Trophoblast cell (in vitro differentiated cells and primary cell): ENCODE measurements around the gene CFI.

Experiments
- DNase-seq, 2 donors: peaks; one replicate each; pipeline ENCODE4 v3.0.0-alpha.2; 2016
- H2AFZ ChIP-seq: 2 replicates; pipeline ENCODE4 v1.6.1; 2013; ENCODE audit warnings: low read length, moderate library complexity, mild to moderate bottlenecking; ENCODE audit not compliant: insufficient read depth, poor library complexity
- H2AK5ac ChIP-seq: 2 replicates; pipeline ENCODE4 v1.6.1; 2013; ENCODE audit warnings: mild to moderate bottlenecking, low read length
- H2BK120ac ChIP-seq: 2 replicates; pipeline ENCODE4 v1.6.1; 2013; ENCODE audit warnings: low read length, mild to moderate bottlenecking, moderate library complexity; ENCODE audit not compliant: insufficient read depth, poor library complexity
- H2BK12ac ChIP-seq: 2 replicates; pipeline ENCODE4 v1.6.1; 2013; ENCODE audit warnings: mild to moderate bottlenecking, low read length, moderate library complexity
- H2BK5ac ChIP-seq: 2 replicates; pipeline ENCODE4 v1.6.1; 2013; ENCODE audit warnings: low read length, low read depth, moderate library complexity, mild to moderate bottlenecking; ENCODE audit not compliant: poor library complexity
- H3K14ac ChIP-seq: 2 replicates; pipeline ENCODE4 v1.6.1; 2013; ENCODE audit warnings: mild to moderate bottlenecking, low read length
- H3K18ac ChIP-seq: 2 replicates; pipeline ENCODE4 v1.6.1; 2013; ENCODE audit warnings: mild to moderate bottlenecking, low read length
- H3K23ac ChIP-seq: 2 replicates; pipeline ENCODE4 v1.6.1; 2013; ENCODE audit warnings: low read length
- H3K27ac ChIP-seq: 2 replicates; pipeline ENCODE4 v1.5.1; 2013; ENCODE audit warnings: low read depth, mild to moderate bottlenecking, inconsistent platforms, low read length, moderate library complexity
- H3K27me3 ChIP-seq: 2 replicates; pipeline ENCODE4 v1.6.1; 2013; ENCODE audit warnings: inconsistent platforms, mild to moderate bottlenecking, low read length, moderate library complexity; ENCODE audit not compliant: insufficient read depth
- H3K36me3 ChIP-seq, 2 experiments: 1 replicate in 1 of 2; 2 replicates in 1 of 2; pipeline ENCODE4 v1.6.1; 2013; ENCODE audit warnings: low read length in 2 of 2, mild to moderate bottlenecking in 2 of 2, moderate library complexity in 1 of 2; ENCODE audit not compliant: insufficient read depth in 2 of 2, control insufficient read depth in 1 of 2
- H3K4ac ChIP-seq: 2 replicates; pipeline ENCODE4 v1.6.1; 2013; ENCODE audit warnings: low read depth, mild to moderate bottlenecking, low read length, moderate library complexity
- H3K4me1 ChIP-seq, 2 experiments: 1 replicate in 1 of 2; 2 replicates in 1 of 2; pipeline ENCODE4 v1.6.1; 2013; ENCODE audit warnings: low read length in 2 of 2, mild to moderate bottlenecking in 2 of 2, moderate library complexity in 1 of 2; ENCODE audit not compliant: insufficient read depth in 2 of 2, control insufficient read depth in 1 of 2
- H3K4me2 ChIP-seq: 2 replicates; pipeline ENCODE4 v1.6.1; 2013; ENCODE audit warnings: inconsistent platforms, mild to moderate bottlenecking, low read length, moderate library complexity
- H3K4me3 ChIP-seq: 2 replicates; pipeline ENCODE4 v1.5.1; 2013; ENCODE audit warnings: mild to moderate bottlenecking, low read depth, low read length, inconsistent platforms
- H3K79me1 ChIP-seq: one replicate; pipeline ENCODE4 v1.6.1; 2013; ENCODE audit warnings: low read length
- H3K79me2 ChIP-seq: 2 replicates; pipeline ENCODE4 v1.6.1; 2013; ENCODE audit warnings: low read length, mild to moderate bottlenecking; ENCODE audit not compliant: control insufficient read depth, insufficient read depth, poor library complexity
- H3K9ac ChIP-seq: 2 replicates; pipeline ENCODE4 v1.6.1; 2013; ENCODE audit warnings: mild to moderate bottlenecking, low read length
- H3K9me3 ChIP-seq: 2 replicates; pipeline ENCODE4 v1.6.1; 2013; ENCODE audit warnings: low read depth, mild to moderate bottlenecking, control low read depth, inconsistent platforms, low read length; ENCODE audit not compliant: insufficient read depth
- H4K12ac ChIP-seq: 2 replicates; pipeline ENCODE4 v1.6.1; 2013; ENCODE audit warnings: low read depth, mild to moderate bottlenecking, low read length, moderate library complexity
- H4K8ac ChIP-seq: 2 replicates; pipeline ENCODE4 v1.6.1; 2013; ENCODE audit warnings: low read depth, mild to moderate bottlenecking, low read length, moderate library complexity
- H4K91ac ChIP-seq: one replicate; pipeline ENCODE4 v1.6.1; 2013; ENCODE audit warnings: low read depth, mild to moderate bottlenecking, low read length, moderate library complexity
- WGBS: extraction: QIAGEN DNeasy Blood & Tissue Kit; methylation state at CpG from one replicate; pipeline ENCODE4 v1.1.7; 2013; ENCODE audit warnings: missing lambda C conversion rate; ENCODE audit not compliant: insufficient read length, insufficient coverage; ENCODE audit errors: extremely low coverage; 5-methylcytosine and 5-hydroxymethylcytosine counted together

CFI gene

DNA sequence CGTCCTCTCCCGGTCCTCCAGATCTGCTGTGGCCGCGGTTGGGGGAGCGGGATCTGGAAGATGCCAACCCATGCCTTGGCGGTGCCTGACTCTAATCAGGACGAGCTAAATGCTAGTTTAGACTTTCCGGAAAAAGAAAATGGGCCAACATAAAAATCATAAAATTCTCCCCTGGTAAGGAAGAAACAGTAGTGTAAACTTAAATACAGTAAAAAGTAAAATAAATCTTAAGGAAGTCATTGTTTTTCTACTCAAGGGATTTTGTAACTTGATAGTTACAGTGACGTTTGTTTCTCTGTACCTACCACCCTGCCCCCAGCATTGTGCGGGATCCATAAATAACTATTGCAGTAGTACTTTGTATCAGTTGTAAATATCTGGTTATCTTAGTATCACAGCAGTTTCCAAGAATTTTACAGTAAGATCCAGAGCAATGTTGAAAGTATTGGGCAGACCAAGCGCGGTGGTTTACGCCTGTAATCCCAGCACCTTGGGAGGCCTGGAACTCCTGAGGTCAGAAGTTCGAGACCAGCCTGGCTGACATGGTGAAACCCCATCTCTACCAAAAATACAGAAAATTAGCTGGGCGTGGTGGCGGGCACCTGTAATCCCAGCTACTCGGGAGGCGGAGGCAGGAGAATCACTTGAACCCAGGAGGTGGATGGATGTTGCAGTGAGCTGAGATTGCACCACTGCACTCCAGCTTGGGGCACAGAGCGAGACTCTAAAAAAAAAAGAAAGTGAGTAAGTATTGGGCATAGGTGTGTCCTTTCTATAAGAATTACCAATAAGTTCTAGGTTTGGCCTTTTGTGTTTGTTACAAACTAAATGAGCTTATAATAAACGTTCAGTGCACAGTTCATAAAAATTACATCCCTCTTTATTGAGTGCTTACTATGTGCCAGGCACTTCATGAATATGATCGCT is 70.9 kb downstream of the CFI start:
- no peak overlapping the region for H4K91ac ChIP-seq
- H3K9ac ChIP-seq = peak overlapping the region; percentile 86
- peaks cover 6% of the 10 kb centered on the region for H3K79me2 ChIP-seq
- no peak overlapping the region for H2BK5ac ChIP-seq
- peak overlapping the region; percentile 91 for H2AFZ ChIP-seq
- no peak overlapping the region for H3K4ac ChIP-seq
- no peaks in the 10 kb centered on the region for H3K36me3 ChIP-seq
- peak overlapping the region; percentile 77 for H4K12ac ChIP-seq
- H2AK5ac ChIP-seq = no peak overlapping the region
- peak overlapping the region; percentile 6 for H3K14ac ChIP-seq
- peak overlapping the region; percentile 99 for H3K4me2 ChIP-seq
- H3K18ac ChIP-seq = no peak overlapping the region
- H2BK12ac ChIP-seq = no peak overlapping the region
- no CpG with 5 or more reads among the region's 21 CpGs for WGBS
- H3K23ac ChIP-seq = no peak overlapping the region
- peaks cover 3% of the 10 kb centered on the region in 2 experiments for H3K4me1 ChIP-seq
- no peak overlapping the region for H2BK120ac ChIP-seq
- peaks cover 7% of the 10 kb centered on the region for H3K79me1 ChIP-seq
- peak overlapping the region; percentile 81 for H3K4me3 ChIP-seq
- H3K9me3 ChIP-seq = no peaks in the 10 kb centered on the region
- H3K27me3 ChIP-seq = no peaks in the 10 kb centered on the region
- no peak overlapping the region for H3K27ac ChIP-seq
- peak; percentile 9 to 46 for DNase-seq
- H4K8ac ChIP-seq = peak overlapping the region; percentile 77

DNA sequence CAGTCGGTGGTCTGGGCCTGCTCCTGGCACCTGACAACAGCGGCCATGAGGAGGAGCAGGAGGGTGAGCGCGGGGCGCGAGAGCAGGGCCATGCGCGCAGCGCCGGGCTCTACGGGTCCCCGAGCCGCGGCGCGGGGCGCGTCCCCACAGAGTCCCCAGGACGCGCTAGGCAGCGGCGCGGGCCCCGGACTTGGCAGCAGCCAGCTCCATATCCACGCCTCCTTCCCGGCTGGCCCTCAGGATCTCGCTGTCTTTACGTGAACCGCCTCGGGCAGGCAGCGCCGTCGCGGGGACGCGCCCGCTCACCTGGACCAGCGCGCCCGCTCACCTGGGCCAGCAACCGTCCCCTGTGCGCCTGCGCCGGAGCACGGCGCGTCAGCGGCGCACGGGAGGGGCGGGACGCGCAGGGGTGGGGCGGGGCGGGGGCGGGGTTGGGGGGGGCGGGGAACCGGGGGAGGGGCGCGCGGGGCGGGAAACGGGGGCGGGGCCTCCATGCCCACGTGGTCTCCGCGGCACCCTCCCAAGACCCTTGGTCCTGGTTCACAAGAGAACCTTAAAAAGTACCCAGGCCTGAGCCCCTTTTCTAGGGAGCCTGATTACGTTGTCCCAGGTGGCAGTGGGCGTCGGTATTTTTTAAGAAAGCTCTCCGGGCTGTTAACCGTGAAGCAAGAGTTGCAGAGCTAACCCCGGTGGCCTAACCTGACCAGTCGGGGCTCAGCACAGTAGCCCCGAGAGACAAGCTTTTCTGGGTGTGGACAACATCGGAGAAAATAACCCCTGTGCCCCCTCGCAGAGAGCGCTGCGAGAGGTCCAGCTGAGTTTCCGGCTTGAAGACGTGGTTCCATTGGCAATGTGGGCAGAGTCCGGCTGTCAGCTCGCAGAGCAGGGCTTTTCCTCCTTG is 71.8 kb downstream of the CFI start, which contains the start of gene PLA2G12A:
Gene PLA2G12A (minus strand): TSS at position 353 of the 901 bp plus-strand sequence. CDS start 261 bp downstream, at position 92.
- peaks cover 3% of the 10 kb centered on the region in 2 experiments for H3K4me1 ChIP-seq
- DNase-seq = peak; percentile 92 to 96

DNA sequence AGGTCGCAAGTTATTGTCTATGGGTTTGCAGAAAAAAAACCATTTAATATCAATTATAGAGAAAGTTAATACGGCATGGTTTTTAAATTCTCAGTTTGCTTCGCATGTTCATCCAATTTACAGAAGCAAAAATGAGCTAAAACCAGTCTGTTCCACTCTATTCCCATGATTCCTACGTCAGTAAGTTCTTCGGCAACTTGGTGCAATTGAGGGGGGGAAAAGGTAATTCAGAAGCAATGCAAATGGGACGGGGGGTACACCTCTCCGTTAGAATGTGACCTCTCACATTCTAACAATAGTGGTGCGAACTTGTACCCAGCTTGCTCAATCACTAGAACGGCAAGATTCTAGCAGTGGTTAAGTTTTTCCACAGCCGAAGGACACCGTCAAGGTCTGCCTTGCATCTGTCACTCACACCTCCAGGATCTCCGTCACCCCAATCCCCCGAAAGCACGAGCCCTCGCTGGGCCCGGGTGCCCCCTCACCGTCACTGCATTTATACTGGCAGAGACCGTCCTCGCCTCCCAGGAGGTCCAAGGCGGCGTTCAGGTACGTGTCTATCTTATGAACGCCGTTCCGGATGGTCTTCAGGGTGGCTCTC is 72.6 kb downstream of the CFI start:
- Histone ChIP-seq H4K12ac (peak overlapping the region; percentile 67), H3K4me3 (peak overlapping the region; percentile 77), H2BK12ac (no peak overlapping the region), H3K23ac (no peak overlapping the region), H4K8ac (peak overlapping the region; percentile 81), H2AFZ (peak overlapping the region; percentile 78), H3K27me3 (no peaks in the 10 kb centered on the region), H3K9ac (peak overlapping the region; percentile 49), H2BK5ac (peak overlapping the region; percentile 6), H3K4ac (peak overlapping the region; percentile 9), H3K36me3 (no peaks in the 10 kb centered on the region), H4K91ac (peak overlapping the region; percentile 69), H2BK120ac (peak overlapping the region; percentile 6), H3K14ac (peak overlapping the region; percentile 75), H3K27ac (peak overlapping the region; percentile 39), H3K4me1 (peaks cover 3% of the 10 kb centered on the region in 2 experiments), H3K79me1 (peaks cover 7% of the 10 kb centered on the region), H2AK5ac (no peak overlapping the region), H3K4me2 (peak overlapping the region; percentile 78), H3K18ac (peak overlapping the region; percentile 91), H3K9me3 (no peaks in the 10 kb centered on the region), H3K79me2 (peaks cover 6% of the 10 kb centered on the region)
- WGBS = no CpG with 5 or more reads among the region's 25 CpGs
- peak in 1 of 2 donors; percentile 9 for DNase-seq

More for the DNA sequence above, 71.8 kb downstream of the CFI start, which contains the start of gene PLA2G12A:
- Histone ChIP-seq H2BK120ac (peak within 1 kb of the TSS; percentile 6), H2BK12ac (no peak within 1 kb of the TSS), H3K79me2 (peaks cover 6% of the 10 kb centered on the region), H4K12ac (peak within 1 kb of the TSS; percentile 77), H2BK5ac (peak within 1 kb of the TSS; percentile 31), H3K36me3 (no peaks in the 10 kb centered on the region), H3K18ac (peak within 1 kb of the TSS; percentile 91), H3K4me2 (peak within 1 kb of the TSS; percentile 99), H2AK5ac (no peak within 1 kb of the TSS), H3K27ac (peak within 1 kb of the TSS; percentile 39), H3K14ac (peak within 1 kb of the TSS; percentile 75), H2AFZ (peak within 1 kb of the TSS; percentile 91), H4K8ac (peak within 1 kb of the TSS; percentile 81), H3K23ac (no peak within 1 kb of the TSS), H4K91ac (peak within 1 kb of the TSS; percentile 69), H3K9ac (peak within 1 kb of the TSS; percentile 86), H3K4me3 (peak within 1 kb of the TSS; percentile 81), H3K79me1 (peaks cover 7% of the 10 kb centered on the region), H3K9me3 (no peaks in the 10 kb centered on the region), H3K27me3 (no peaks in the 10 kb centered on the region), H3K4ac (peak within 1 kb of the TSS; percentile 9)
- WGBS = no CpG with 5 or more reads among the region's 83 CpGs

DNA sequence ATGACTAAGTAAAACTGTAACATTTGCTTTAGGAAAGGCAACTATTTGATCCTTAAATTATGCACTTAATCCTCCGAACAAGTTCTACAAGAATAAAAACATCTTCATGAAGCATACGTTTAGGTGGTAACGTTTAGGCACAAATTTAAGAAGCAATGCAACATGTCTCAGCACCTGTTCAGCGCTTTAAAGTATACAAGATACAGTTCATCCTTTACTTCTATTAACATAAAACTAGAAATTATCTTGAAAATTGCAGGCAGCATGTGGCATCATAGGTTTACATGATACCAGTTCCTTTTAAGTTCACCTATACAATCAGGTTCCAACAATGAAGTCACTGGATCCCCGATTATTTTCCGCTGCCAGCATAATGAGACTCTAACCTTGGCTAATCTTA is 73.4 kb downstream of the CFI start:
- Histone ChIP-seq H3K36me3 (no peaks in the 10 kb centered on the region), H3K4ac (no peak overlapping the region), H2BK12ac (no peak overlapping the region), H3K27me3 (no peaks in the 10 kb centered on the region), H3K14ac (no peak overlapping the region), H3K4me2 (peak overlapping the region; percentile 8), H3K4me3 (no peak overlapping the region), H3K79me2 (peaks cover 6% of the 10 kb centered on the region), H2BK120ac (no peak overlapping the region), H3K9me3 (no peaks in the 10 kb centered on the region), H4K12ac (no peak overlapping the region), H2AFZ (no peak overlapping the region), H3K23ac (no peak overlapping the region), H4K8ac (no peak overlapping the region), H4K91ac (no peak overlapping the region), H3K79me1 (peaks cover 7% of the 10 kb centered on the region), H3K4me1 (peaks cover 3% of the 10 kb centered on the region in 2 experiments), H2BK5ac (no peak overlapping the region), H3K9ac (no peak overlapping the region), H2AK5ac (no peak overlapping the region), H3K18ac (no peak overlapping the region), H3K27ac (no peak overlapping the region)
- WGBS = no CpG with 5 or more reads among the region's 6 CpGs
- DNase-seq = no peak
